Activated CD8-positive, alpha-beta T cell treated with anti-CD3 and anti-CD28 coated beads for 36 hours (primary cell): ENCODE data around the gene TIMP1. TPM values are rescaled to one million over a fixed set of nuclear protein-coding genes. Genes with fewer than 3 reads are reported as not detected.
A peak's percentile ranks its signal among the peaks of the same experiment; 100 is the strongest.

Experiments used
- ATAC-seq: fragments of 200-7000 bp; cut with Tn5 transposase; one replicate; pipeline ENCODE4 v1.10.0; 2021; ENCODE audit warnings: mild to moderate bottlenecking, moderate library complexity
- CTCF ChIA-PET: fragments of 350-600 bp; sonication (Branson Sonifier 250); formaldehyde crosslinking; loops from one replicate; lab custom pipeline; 2021; ENCODE audit warnings: antibody characterized with exemption; lab: Charles Lee
- POLR2A ChIA-PET: fragments of 350-600 bp; sonication (Branson Sonifier 250); formaldehyde crosslinking; loops from one replicate; lab custom pipeline; 2021; ENCODE audit warnings: antibody characterized with exemption; lab: Charles Lee
- DNase-seq: peaks from one replicate; pipeline ENCODE4 v3.0.0-alpha.2; 2020
- H3K27ac Mint-ChIP-seq: one replicate; pipeline ENCODE4 v1.8.0; 2021; ENCODE audit warnings: mild to moderate bottlenecking, mixed read lengths
- H3K27me3 Mint-ChIP-seq: one replicate; pipeline ENCODE4 v1.8.0; 2021; ENCODE audit warnings: mixed read lengths
- H3K36me3 Mint-ChIP-seq: one replicate; pipeline ENCODE4 v1.8.0; 2021; ENCODE audit warnings: low read depth, mixed read lengths
- H3K4me1 Mint-ChIP-seq: one replicate; pipeline ENCODE4 v1.8.0; 2021; ENCODE audit warnings: low read depth, mixed read lengths
- H3K4me3 Mint-ChIP-seq: one replicate; pipeline ENCODE4 v1.8.0; 2021; ENCODE audit warnings: mild to moderate bottlenecking, moderate library complexity, mixed read lengths
- H3K9me3 Mint-ChIP-seq: one replicate; pipeline ENCODE4 v1.8.0; 2021; ENCODE audit warnings: mixed read lengths
- CTCF ChIP-seq: fragments of 200-600 bp; IDR thresholded peaks from one replicate; pipeline ENCODE4 v1.8.0; 2022; ENCODE audit warnings: antibody characterized with exemption, mild to moderate bottlenecking
- intact Hi-C: fragments of 100-400 bp; cut with micrococcal nuclease; formaldehyde crosslinking; loops from one replicate; pipeline ENCODE4 v1.10.0; 2022
- total RNA-seq, 2 experiments: library from RNA; stranded (reverse); gene quantifications; one replicate each; pipeline ENCODE4 v1.2.3, GENCODE V29; 2021

Gene TIMP1
- total RNA-seq, 2 experiments from 2014 or later = 3.0 to 4.3 TPM

GRCh38 chrX:47629419-47630200, 47.4 kb downstream of the TIMP1 start, which contains the start of gene CFP:
TSS of gene CFP (minus strand) at chrX:47629930. CDS start at chrX:47629844, 86 bp downstream.
- peak within 1 kb of the TSS; percentile 33 for H3K4me3 Mint-ChIP-seq
- DNase-seq (peak; percentile 14), ATAC-seq (peak; percentile 65)
- H3K4me1 Mint-ChIP-seq = peaks cover 16% of the 10 kb centered on the region
- H3K27me3 Mint-ChIP-seq = no peaks in the 10 kb centered on the region
- peak within 1 kb of the TSS; percentile 74 for H3K27ac Mint-ChIP-seq
- no peaks in the 10 kb centered on the region for H3K9me3 Mint-ChIP-seq
- ChIA-PET CTCF (interaction anchor here (1.1 to 1.4 kb wide), 2 partner anchors 10 to 15 kb away, joined by 3 to 5 read pairs; no protein-coding TSS in a partner anchor), POLR2A (interaction anchor here (0.9 to 1.8 kb wide), 5 partner anchors 11 to 346 kb away, joined by 3 to 7 read pairs (median 3); no protein-coding TSS in a partner anchor)
- TF ChIP-seq CTCF = no peak
- intact Hi-C loops = loop anchor here (10.0 kb wide), 1 partner anchor 65 kb away; the partner anchor contains the start of gene ARAF
- peaks cover 5% of the 10 kb centered on the region for H3K36me3 Mint-ChIP-seq

- ATAC-seq = no peak
- intact Hi-C loops = no loop called here
- H3K4me3 Mint-ChIP-seq = no peak overlapping the region
- H3K4me1 Mint-ChIP-seq = peaks cover 18% of the 10 kb centered on the region
- ChIA-PET CTCF (no interaction called here), POLR2A (interaction anchor here (1.8 kb wide), 1 partner anchor 9 kb away, joined by 7 read pairs; no protein-coding TSS in a partner anchor)
- H3K9me3 Mint-ChIP-seq = no peaks in the 10 kb centered on the region
- H3K36me3 Mint-ChIP-seq = peaks cover 6% of the 10 kb centered on the region
- H3K27ac Mint-ChIP-seq = no peak overlapping the region
- no peaks in the 10 kb centered on the region for H3K27me3 Mint-ChIP-seq
- no peak for TF ChIP-seq CTCF
- DNase-seq = no peak
These were observed 49.4 kb downstream of the TIMP1 start for GRCh38 chrX:47631676-47632075.

- POLR2A ChIA-PET = no interaction called here
- no peak for ATAC-seq
- no peak for TF ChIP-seq CTCF
- DNase-seq = no peak
- H3K9me3 Mint-ChIP-seq = no peaks in the 10 kb centered on the region
- no peak overlapping the region for H3K4me3 Mint-ChIP-seq
- intact Hi-C loops = no loop called here
- H3K36me3 Mint-ChIP-seq = peaks cover 11% of the 10 kb centered on the region
- no peaks in the 10 kb centered on the region for H3K27me3 Mint-ChIP-seq
- peaks cover 21% of the 10 kb centered on the region for H3K4me1 Mint-ChIP-seq
- CTCF ChIA-PET = no interaction called here
- no peak overlapping the region for H3K27ac Mint-ChIP-seq
These were observed 50.4 kb downstream of the TIMP1 start for GRCh38 chrX:47632666-47633065.

GRCh38 chrX:47633689-47634590, 51.7 kb downstream of the TIMP1 start:
- TF ChIP-seq CTCF = no peak
- H3K27me3 Mint-ChIP-seq = no peaks in the 10 kb centered on the region
- no peak overlapping the region for H3K27ac Mint-ChIP-seq
- no peaks in the 10 kb centered on the region for H3K9me3 Mint-ChIP-seq
- peaks cover 23% of the 10 kb centered on the region for H3K4me1 Mint-ChIP-seq
- peaks cover 19% of the 10 kb centered on the region for H3K36me3 Mint-ChIP-seq
- POLR2A ChIA-PET = no interaction called here
- ATAC-seq = no peak
- CTCF ChIA-PET = no interaction called here
- no peak overlapping the region for H3K4me3 Mint-ChIP-seq
- DNase-seq = no peak
- intact Hi-C loops = no loop called here
